Measurements from ENCODE around the gene PDIA4. TPM values are rescaled to one million over a fixed set of nuclear protein-coding genes. Genes with fewer than 3 reads are reported as not detected.

Gene PDIA4
- total and polyA plus RNA-seq, 2 of the 8 experiments (the other 6 are each of a cell fraction or from before 2014, with no cell fraction given): 119 to 303 TPM

DNA sequence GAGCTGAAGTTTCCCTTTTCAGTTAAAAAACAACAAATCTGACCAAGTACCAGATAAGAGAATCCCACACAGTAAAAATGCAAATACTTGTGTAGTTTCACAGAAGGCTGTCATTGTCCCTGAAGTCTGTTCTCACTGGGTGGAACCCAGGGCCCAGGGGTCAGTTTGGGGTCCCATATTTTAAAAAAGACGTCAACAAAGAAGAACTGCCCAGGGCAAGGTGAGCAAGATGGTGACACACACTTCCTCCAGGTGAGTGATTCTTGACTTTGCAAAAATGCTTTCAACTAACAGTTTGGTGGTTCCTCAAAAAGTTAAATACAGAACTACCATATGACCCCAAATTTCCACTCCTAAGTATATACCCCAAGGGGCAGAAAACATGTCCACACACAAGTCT lies 36.8 kb downstream of the PDIA4 start:
- H3K23me2 ChIP-seq (ENCODE audit: low read depth, low read length): peaks cover 7% of the 10 kb centered on the region; the same call in 1 of the 2 replicates
- H3K18ac ChIP-seq (ENCODE audit: extremely low read depth, low read length): no peak overlapping the region
- H3K4me3 ChIP-seq (ENCODE audit: extremely low read depth in 1 of 4, insufficient read depth in 2 of 4, low read depth in 3 of 4, low read length in 4 of 4): no peak overlapping the region
- WGBS, 2 experiments (ENCODE audit: extremely low coverage in 1 of 2, insufficient coverage in 1 of 2, insufficient read length in 1 of 2, insufficient replicate concordance in 2 of 2, low coverage in 1 of 2, low lambda C conversion rate in 2 of 2, missing lambda C conversion rate in 1 of 2): 89% methylated on average over 1 of the region's 1 CpG; no CpG with 5 or more reads in 1 of the 2 experiments
- no peak overlapping the region for H2BK120ac ChIP-seq (replicated peaks; ENCODE audit: low read depth, low read length)
- H4K8ac ChIP-seq (ENCODE audit: extremely low read depth, insufficient read depth, low read length): no peak overlapping the region
- POLR2A ChIA-PET (ENCODE audit: partially characterized antibody): no interaction called here
- no peaks in the 10 kb centered on the region; a peak in 1 of 4 replicates for H3K9me3 ChIP-seq (ENCODE audit: insufficient read depth in 2 of 2, low read depth in 1 of 2, low read length in 1 of 2)
- no peak overlapping the region for H2BK12ac ChIP-seq (ENCODE audit: low read depth, low read length)
- no peak overlapping the region for H3K4me2 ChIP-seq (ENCODE audit: insufficient read depth in 1 of 2, low read depth in 2 of 2, low read length in 2 of 2)
- DNase-seq (ENCODE audit: low read depth in 1 of 2, low spot score in 2 of 2) (no peak), FAIRE-seq (no peak)
- no peak overlapping the region for H2AK5ac ChIP-seq (ENCODE audit: low read depth, low read length)
- H4K5ac ChIP-seq (ENCODE audit: insufficient read length, low read depth, low read length): no peak overlapping the region
- no peaks in the 10 kb centered on the region for H3K27me3 ChIP-seq (replicated peaks in 1 of 4; ENCODE audit: control insufficient read depth in 3 of 4, extremely low read depth in 1 of 4, insufficient read depth in 3 of 4, low read length in 3 of 4)
- no peak overlapping the region for H3K14ac ChIP-seq (ENCODE audit: insufficient read length)
- H4K91ac ChIP-seq (replicated peaks; ENCODE audit: insufficient read length, low read length): no peak overlapping the region
- H2BK15ac ChIP-seq (ENCODE audit: low read length): no peak overlapping the region
- no peak overlapping the region for H2BK5ac ChIP-seq (ENCODE audit: low read depth, low read length)
- no peak overlapping the region for H3K9ac ChIP-seq (replicated peaks in 1 of 4; ENCODE audit: extremely low read depth in 1 of 4, low read depth in 3 of 4, low read length in 3 of 4)
- no peak overlapping the region for H3K23ac ChIP-seq (ENCODE audit: insufficient read length)
- H4K20me1 ChIP-seq (replicated peaks in 1 of 2; ENCODE audit: control insufficient read depth in 1 of 2, insufficient read depth in 2 of 2, low read length in 2 of 2): no peaks in the 10 kb centered on the region
- no peak overlapping the region for H3K4ac ChIP-seq (replicated peaks; ENCODE audit: insufficient read length, low read depth, low read length)
- H3K79me2 ChIP-seq (ENCODE audit: control insufficient read depth in 1 of 2, insufficient read depth in 2 of 2, low read length in 2 of 2): no peaks in the 10 kb centered on the region
- H3K4me1 ChIP-seq (replicated peaks in 1 of 4; ENCODE audit: control insufficient read depth in 3 of 4, insufficient read depth in 4 of 4, low read length in 3 of 4): peaks cover 0 to 4% (median 2%) of the 10 kb centered on the region in 4 experiments; a peak in 3 of 7 replicates
- H2AFZ ChIP-seq (ENCODE audit: low read length): no peak overlapping the region
- H3K79me1 ChIP-seq (ENCODE audit: low read depth, low read length): no peaks in the 10 kb centered on the region
- H3K27ac ChIP-seq (ENCODE audit: low read depth, low read length): no peak overlapping the region
- CTCF ChIA-PET (ENCODE audit: partially characterized antibody): interaction anchor here (0.6 to 7.7 kb wide), 3 partner anchors 8 to 179 kb away, joined by 3 to 56 read pairs (median 6); no protein-coding TSS in a partner anchor
- no peak overlapping the region for H3K56ac ChIP-seq (replicated peaks; ENCODE audit: insufficient read length, low read depth, low read length)
- no peak overlapping the region for H2BK20ac ChIP-seq (ENCODE audit: low read length)
- no peak for TF ChIP-seq EZH2 (IDR thresholded peaks at IDR 0.05; ENCODE audit: low read depth, low read length, severe bottlenecking)
- no peak for TF ChIP-seq TEAD4 (IDR thresholded peaks at IDR 0.05; ENCODE audit: low read depth, low read length)
- TF ChIP-seq ZNF274 (IDR thresholded peaks at IDR 0.05; ENCODE audit: borderline replicate concordance, extremely low read depth, low read length): no peak
- no peaks in the 10 kb centered on the region for H3K36me3 ChIP-seq (ENCODE audit: control insufficient read depth in 2 of 4, insufficient read depth in 4 of 4, low read length in 3 of 4)
